ENCODE data around the gene SLC6A9.

SLC6A9 gene

GRCh38 chr1:44035726-44036408, 4.6 kb upstream of the SLC6A9 start:
- H3K4me3 ChIP-seq (ENCODE audit: low read depth, low read length), result no peak overlapping the region
- no peak for TF ChIP-seq CTCF (IDR thresholded peaks at IDR 0.05; ENCODE audit: insufficient read depth, low read depth, low read length, missing control alignments)
- no peak for DNase-seq (ENCODE audit: low read depth)

GRCh38 chr1:44034976-44035716, 3.9 kb upstream of the SLC6A9 start:
- TF ChIP-seq CTCF (IDR thresholded peaks at IDR 0.05; ENCODE audit: insufficient read depth, low read depth, low read length, missing control alignments), result no peak
- no peak overlapping the region for H3K4me3 ChIP-seq (ENCODE audit: low read depth, low read length)
- no peak for DNase-seq (ENCODE audit: low read depth)

- H3K4me3 ChIP-seq (ENCODE audit: low read depth, low read length), result no peak overlapping the region
- TF ChIP-seq CTCF (IDR thresholded peaks at IDR 0.05; ENCODE audit: insufficient read depth, low read depth, low read length, missing control alignments), result no peak
- no peak for DNase-seq (ENCODE audit: low read depth)
Measured at GRCh38 chr1:44034423-44034822, 3.2 kb upstream of the SLC6A9 start.

GRCh38 chr1:44033756-44034155, 2.5 kb upstream of the SLC6A9 start:
- TF ChIP-seq CTCF (IDR thresholded peaks at IDR 0.05; ENCODE audit: insufficient read depth, low read depth, low read length, missing control alignments), result no peak
- H3K4me3 ChIP-seq (ENCODE audit: low read depth, low read length), result no peak overlapping the region
- DNase-seq (ENCODE audit: low read depth), result no peak

- TF ChIP-seq CTCF (IDR thresholded peaks at IDR 0.05; ENCODE audit: insufficient read depth, low read depth, low read length, missing control alignments), result no peak
- no peak overlapping the region for H3K4me3 ChIP-seq (ENCODE audit: low read depth, low read length)
- no peak for DNase-seq (ENCODE audit: low read depth)
Measured at GRCh38 chr1:44033041-44033575, 1.8 kb upstream of the SLC6A9 start.

- DNase-seq (ENCODE audit: low read depth), result no peak
- TF ChIP-seq CTCF (IDR thresholded peaks at IDR 0.05; ENCODE audit: insufficient read depth, low read depth, low read length, missing control alignments), result no peak
- H3K4me3 ChIP-seq (ENCODE audit: low read depth, low read length), result no peak overlapping the region
Measured at GRCh38 chr1:44032170-44032790, 1.0 kb upstream of the SLC6A9 start.
